Parathyroid adenoma (tissue), 2 donors: ENCODE data around the gene AGPAT4.

Experiments used
- H2AFZ ChIP-seq: fragments of 300-600 bp; sonication (generic); one replicate; pipeline ENCODE4 v1.7.0; 2017; ENCODE audit warnings: antibody characterized with exemption, mild to moderate bottlenecking
- H3K27ac ChIP-seq: fragments of 300-600 bp; sonication (generic); one replicate; pipeline ENCODE4 v1.7.0; 2017
- H3K27me3 ChIP-seq: fragments of 300-600 bp; sonication (generic); one replicate; pipeline ENCODE4 v1.7.0; 2017; ENCODE audit warnings: low read length; ENCODE audit not compliant: control insufficient read depth, insufficient read depth
- H3K36me3 ChIP-seq: fragments of 300-600 bp; sonication (generic); one replicate; pipeline ENCODE4 v1.7.0; 2017; ENCODE audit warnings: low read length; ENCODE audit not compliant: control insufficient read depth, insufficient read depth
- H3K4me1 ChIP-seq: fragments of 300-600 bp; sonication (generic); one replicate; pipeline ENCODE4 v1.7.0; 2017; ENCODE audit warnings: control low read depth
- H3K4me2 ChIP-seq: fragments of 300-600 bp; sonication (generic); one replicate; pipeline ENCODE4 v1.7.0; 2017; ENCODE audit warnings: low read length
- H3K4me3 ChIP-seq: fragments of 300-600 bp; sonication (generic); one replicate; pipeline ENCODE4 v1.7.0; 2017; ENCODE audit warnings: low read depth, low read length
- H3K79me2 ChIP-seq: fragments of 300-600 bp; sonication (generic); one replicate; pipeline ENCODE4 v1.7.0; 2017; ENCODE audit warnings: control low read depth
- H3K9ac ChIP-seq: fragments of 300-600 bp; sonication (generic); one replicate; pipeline ENCODE4 v1.7.0; 2017; ENCODE audit warnings: mild to moderate bottlenecking
- H3K9me3 ChIP-seq: fragments of 300-600 bp; sonication (generic); one replicate; pipeline ENCODE4 v1.7.0; 2017; ENCODE audit warnings: low read length; ENCODE audit not compliant: control insufficient read depth
- TF ChIP-seq, protein P1 (sequence below): fragments of 300-600 bp; sonication (generic); IDR thresholded peaks from one replicate; pipeline ENCODE4 v1.7.0; 2017; ENCODE audit warnings: antibody characterized with exemption, mild to moderate bottlenecking
- donor health status: primary hyperparathyroidism.

AGPAT4 gene

DNA sequence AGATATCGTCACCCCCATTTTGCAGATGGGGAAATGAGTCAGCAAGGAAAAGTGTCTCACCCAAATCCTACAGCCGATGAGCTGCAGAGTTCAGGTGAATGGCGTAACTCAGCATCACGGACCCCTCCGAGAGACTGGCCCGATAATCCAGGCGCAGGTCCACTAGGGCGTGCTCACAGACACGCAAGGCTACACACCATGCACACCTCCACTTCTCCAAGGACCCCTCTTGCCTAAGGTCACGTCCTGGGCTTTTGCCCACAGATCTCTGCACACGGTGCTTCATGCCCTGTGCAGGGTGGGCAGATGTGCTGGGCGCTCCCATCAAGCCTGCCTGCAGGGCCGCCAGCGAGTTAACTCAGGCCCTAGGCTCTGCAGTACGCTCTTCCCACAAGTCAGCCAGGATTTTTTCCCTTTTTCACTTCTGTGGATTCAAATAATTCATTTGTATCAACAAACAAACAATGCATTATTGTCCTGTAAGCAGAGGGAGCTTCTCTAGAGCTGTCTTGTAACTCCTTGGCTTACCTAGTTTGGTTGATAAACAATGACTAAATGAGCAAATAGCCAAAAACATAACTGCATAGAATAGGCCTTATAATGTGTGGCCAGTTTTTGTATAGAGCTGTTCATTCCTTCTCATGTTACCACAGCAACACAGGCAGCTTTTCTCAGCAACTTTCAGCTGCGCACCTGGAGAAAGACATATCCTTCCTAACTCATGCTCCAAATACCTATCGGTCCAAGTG is 139.1 kb downstream of the AGPAT4 start:
- TF ChIP-seq, protein P1, sequence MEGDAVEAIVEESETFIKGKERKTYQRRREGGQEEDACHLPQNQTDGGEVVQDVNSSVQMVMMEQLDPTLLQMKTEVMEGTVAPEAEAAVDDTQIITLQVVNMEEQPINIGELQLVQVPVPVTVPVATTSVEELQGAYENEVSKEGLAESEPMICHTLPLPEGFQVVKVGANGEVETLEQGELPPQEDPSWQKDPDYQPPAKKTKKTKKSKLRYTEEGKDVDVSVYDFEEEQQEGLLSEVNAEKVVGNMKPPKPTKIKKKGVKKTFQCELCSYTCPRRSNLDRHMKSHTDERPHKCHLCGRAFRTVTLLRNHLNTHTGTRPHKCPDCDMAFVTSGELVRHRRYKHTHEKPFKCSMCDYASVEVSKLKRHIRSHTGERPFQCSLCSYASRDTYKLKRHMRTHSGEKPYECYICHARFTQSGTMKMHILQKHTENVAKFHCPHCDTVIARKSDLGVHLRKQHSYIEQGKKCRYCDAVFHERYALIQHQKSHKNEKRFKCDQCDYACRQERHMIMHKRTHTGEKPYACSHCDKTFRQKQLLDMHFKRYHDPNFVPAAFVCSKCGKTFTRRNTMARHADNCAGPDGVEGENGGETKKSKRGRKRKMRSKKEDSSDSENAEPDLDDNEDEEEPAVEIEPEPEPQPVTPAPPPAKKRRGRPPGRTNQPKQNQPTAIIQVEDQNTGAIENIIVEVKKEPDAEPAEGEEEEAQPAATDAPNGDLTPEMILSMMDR, result no peak
- Histone ChIP-seq H3K9ac (no peak overlapping the region), H2AFZ (no peak overlapping the region), H3K27ac (no peak overlapping the region), H3K4me2 (no peak overlapping the region), H3K9me3 (no peaks in the 10 kb centered on the region), H3K79me2 (no peaks in the 10 kb centered on the region), H3K36me3 (no peaks in the 10 kb centered on the region), H3K27me3 (no peaks in the 10 kb centered on the region), H3K4me1 (no peaks in the 10 kb centered on the region), H3K4me3 (no peak overlapping the region)

GRCh38 chr6:161133963-161134362 is 139.9 kb downstream of the AGPAT4 start:
- Histone ChIP-seq H3K4me1 (no peaks in the 10 kb centered on the region), H3K4me3 (no peak overlapping the region), H3K27ac (no peak overlapping the region), H3K4me2 (no peak overlapping the region), H3K9me3 (no peaks in the 10 kb centered on the region), H2AFZ (no peak overlapping the region), H3K79me2 (no peaks in the 10 kb centered on the region), H3K9ac (no peak overlapping the region), H3K27me3 (no peaks in the 10 kb centered on the region), H3K36me3 (no peaks in the 10 kb centered on the region)
- TF ChIP-seq, protein P1, result no peak

GRCh38 chr6:161132384-161132783 is 141.5 kb downstream of the AGPAT4 start:
- H3K9ac ChIP-seq, result no peak overlapping the region
- no peaks in the 10 kb centered on the region for H3K4me1 ChIP-seq
- H2AFZ ChIP-seq, result no peak overlapping the region
- no peaks in the 10 kb centered on the region for H3K79me2 ChIP-seq
- H3K9me3 ChIP-seq, result no peaks in the 10 kb centered on the region
- no peaks in the 10 kb centered on the region for H3K27me3 ChIP-seq
- no peak overlapping the region for H3K4me3 ChIP-seq
- H3K4me2 ChIP-seq, result no peak overlapping the region
- H3K36me3 ChIP-seq, result no peaks in the 10 kb centered on the region
- TF ChIP-seq, protein P1, result no peak
- no peak overlapping the region for H3K27ac ChIP-seq

DNA sequence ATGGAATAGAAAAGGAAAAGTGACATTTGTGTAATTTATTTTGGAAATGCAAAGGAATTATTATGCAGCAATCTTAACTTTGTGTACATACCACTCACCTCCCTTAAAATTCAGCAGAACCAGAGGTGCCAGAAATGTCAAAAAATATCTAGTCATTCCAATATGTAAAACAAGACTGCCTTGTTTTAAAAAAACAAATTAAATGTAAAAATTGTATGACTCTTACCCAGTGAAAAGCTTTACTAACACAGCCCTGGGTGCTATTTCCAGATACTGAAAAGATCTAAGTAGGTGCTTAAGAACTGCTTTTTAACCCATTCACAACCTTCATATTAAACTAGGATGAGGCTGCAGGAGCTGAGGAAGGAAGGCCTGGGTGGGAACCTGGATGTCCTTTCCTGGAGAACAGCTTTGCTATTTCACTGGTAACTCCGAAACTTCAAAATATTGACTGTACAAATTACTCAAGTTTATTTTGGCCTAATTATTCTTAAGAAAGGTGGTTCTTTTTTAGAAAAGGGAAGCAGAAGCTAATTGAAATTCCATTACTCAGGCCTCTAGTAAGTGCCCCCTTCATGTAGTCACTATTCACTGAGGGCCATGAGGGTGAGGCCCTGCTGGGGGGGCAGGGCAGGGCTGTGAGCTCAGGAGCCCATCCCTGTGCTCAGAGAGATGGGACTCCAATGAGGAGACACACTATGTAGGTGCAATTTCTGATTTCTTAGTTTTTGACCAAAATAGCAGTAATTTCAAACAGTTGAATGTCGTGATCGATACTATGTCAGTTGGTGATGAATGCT is 142.7 kb downstream of the AGPAT4 start:
- Histone ChIP-seq H3K36me3 (no peaks in the 10 kb centered on the region), H3K9ac (no peak overlapping the region), H3K4me2 (no peak overlapping the region), H3K27ac (no peak overlapping the region), H2AFZ (no peak overlapping the region), H3K4me1 (no peaks in the 10 kb centered on the region), H3K4me3 (no peak overlapping the region), H3K79me2 (peaks cover 3% of the 10 kb centered on the region), H3K27me3 (no peaks in the 10 kb centered on the region), H3K9me3 (no peaks in the 10 kb centered on the region)
- TF ChIP-seq, protein P1, result no peak
